Astrocyte of the cerebellum (primary cell): ENCODE measurements around the gene PRSS36.

Experiments
- DNase-seq: peaks from one replicate; pipeline ENCODE4 v3.0.0-alpha.2; 2011; ENCODE audit warnings: low read depth
- H3K4me3 ChIP-seq: 2 replicates; pipeline ENCODE4 v1.5.1; 2011; ENCODE audit warnings: mild to moderate bottlenecking, low read depth, low read length, moderate library complexity
- CTCF ChIP-seq: IDR thresholded peaks from 2 replicates; pipeline ENCODE4 v1.5.1; 2012; ENCODE audit warnings: low read length, low read depth, moderate library complexity, mild to moderate bottlenecking; ENCODE audit errors: missing control alignments
- in situ Hi-C: cut with HindIII; loops from 2 replicates; pipeline ENCODE4 v1.10.0; 2017; ENCODE audit warnings: low sequenced_read_pairs

PRSS36 gene

GRCh38 chr16:31130899-31131298 is 19.0 kb downstream of the PRSS36 start:
- in situ Hi-C loops: no loop called here
- H3K4me3 ChIP-seq: no peak overlapping the region
- no peak for TF ChIP-seq CTCF
- DNase-seq: no peak

GRCh38 chr16:31130336-31130891 is 19.5 kb downstream of the PRSS36 start:
- no peak for DNase-seq
- no peak overlapping the region for H3K4me3 ChIP-seq
- in situ Hi-C loops: no loop called here
- TF ChIP-seq CTCF: no peak

- in situ Hi-C loops: no loop called here
- no peak for DNase-seq
- no peak for TF ChIP-seq CTCF
- no peak overlapping the region for H3K4me3 ChIP-seq
These were observed 20.1 kb downstream of the PRSS36 start for GRCh38 chr16:31129568-31130335.

GRCh38 chr16:31128711-31129567 is 20.9 kb downstream of the PRSS36 start:
- in situ Hi-C loops: no loop called here
- no peak overlapping the region for H3K4me3 ChIP-seq
- TF ChIP-seq CTCF: no peak

GRCh38 chr16:31127182-31127581 is 22.7 kb downstream of the PRSS36 start:
- in situ Hi-C loops: no loop called here
- DNase-seq: no peak

More at GRCh38 chr16:31128711-31129567, 20.9 kb downstream of the PRSS36 start:
- no peak for DNase-seq

More at GRCh38 chr16:31127182-31127581, 22.7 kb downstream of the PRSS36 start:
- no peak for TF ChIP-seq CTCF
- H3K4me3 ChIP-seq: no peak overlapping the region
